Stimulated activated effector memory CD8-positive, alpha-beta T cell treated with anti-CD3 and anti-CD28 coated beads, Interleukin-12 subunit alpha, Interleukin-12 subunit beta, amount 100 ng/mL, for 72 hours (primary cell): ENCODE measurements around the gene LATS2.

Experiments
- ATAC-seq: fragments of 150-1000 bp; cut with Tn5 transposase; 2 replicates; pipeline ENCODE4 v1.10.0; 2021
- DNase-seq, 2 donors: peaks; one replicate each; pipeline ENCODE4 v3.0.0; 2021 to 2022; ENCODE audit warnings: low spot score in 2 of 2
- H3K27ac Mint-ChIP-seq: one replicate; pipeline ENCODE4 v1.8.0; 2022; ENCODE audit warnings: mild to moderate bottlenecking, mixed read lengths
- H3K36me3 Mint-ChIP-seq: one replicate; pipeline ENCODE4 v1.8.0; 2022; ENCODE audit warnings: mild to moderate bottlenecking, mixed read lengths
- H3K4me1 Mint-ChIP-seq: one replicate; pipeline ENCODE4 v1.8.0; 2022; ENCODE audit warnings: mixed read lengths
- H3K4me3 Mint-ChIP-seq: one replicate; pipeline ENCODE4 v1.8.0; 2022; ENCODE audit warnings: mild to moderate bottlenecking, mixed read lengths
- H3K9me3 Mint-ChIP-seq: one replicate; pipeline ENCODE4 v1.8.0; 2022; ENCODE audit warnings: mixed read lengths

The LATS2 gene

GRCh38 chr13:21061029-21061763, at the start of gene LATS2:
TSS of gene LATS2 (minus strand) at chr13:21061586. CDS start at chr13:21046026, 15,560 bp downstream.
- Mint-ChIP-seq H3K4me1 (peaks cover 6% of the 10 kb centered on the region), H3K36me3 (no peaks in the 10 kb centered on the region), H3K27ac (peak within 1 kb of the TSS; percentile 69), H3K4me3 (peak within 1 kb of the TSS; percentile 63), H3K9me3 (no peaks in the 10 kb centered on the region)
- DNase-seq, result peak; percentile 62 to 81
- ATAC-seq, result peak; percentile 88

- Mint-ChIP-seq H3K36me3 (no peaks in the 10 kb centered on the region), H3K4me3 (no peak overlapping the region), H3K9me3 (no peaks in the 10 kb centered on the region), H3K27ac (no peak overlapping the region), H3K4me1 (no peaks in the 10 kb centered on the region)
- no peak for DNase-seq
- no peak for ATAC-seq
Observed at GRCh38 chr13:21109168-21109567, 47.8 kb upstream of the LATS2 start.

- Mint-ChIP-seq H3K4me1 (no peaks in the 10 kb centered on the region), H3K4me3 (no peak overlapping the region), H3K36me3 (no peaks in the 10 kb centered on the region), H3K27ac (no peak overlapping the region), H3K9me3 (no peaks in the 10 kb centered on the region)
- DNase-seq (no peak), ATAC-seq (no peak)
Observed at GRCh38 chr13:21106089-21106488, 44.7 kb upstream of the LATS2 start.

GRCh38 chr13:21104199-21105019, 43.0 kb upstream of the LATS2 start:
- Mint-ChIP-seq H3K36me3 (no peaks in the 10 kb centered on the region), H3K4me1 (no peaks in the 10 kb centered on the region), H3K27ac (no peak overlapping the region), H3K4me3 (no peak overlapping the region), H3K9me3 (no peaks in the 10 kb centered on the region)
- DNase-seq, result no peak
- ATAC-seq, result no peak

- Mint-ChIP-seq H3K9me3 (no peaks in the 10 kb centered on the region), H3K4me1 (no peaks in the 10 kb centered on the region), H3K4me3 (no peak overlapping the region), H3K36me3 (no peaks in the 10 kb centered on the region), H3K27ac (no peak overlapping the region)
- ATAC-seq (no peak), DNase-seq (no peak)
Observed at GRCh38 chr13:21101865-21102576, 40.6 kb upstream of the LATS2 start.

- DNase-seq (no peak), ATAC-seq (no peak)
- H3K4me3 Mint-ChIP-seq, result no peak overlapping the region
- no peaks in the 10 kb centered on the region for H3K36me3 Mint-ChIP-seq
- no peaks in the 10 kb centered on the region for H3K4me1 Mint-ChIP-seq
- H3K9me3 Mint-ChIP-seq, result no peaks in the 10 kb centered on the region
- H3K27ac Mint-ChIP-seq, result no peak overlapping the region
Observed at GRCh38 chr13:21100994-21101757, 39.8 kb upstream of the LATS2 start.

GRCh38 chr13:21100211-21100610, 38.8 kb upstream of the LATS2 start:
- DNase-seq (no peak), ATAC-seq (no peak)
- Mint-ChIP-seq H3K27ac (no peak overlapping the region), H3K36me3 (no peaks in the 10 kb centered on the region), H3K4me1 (no peaks in the 10 kb centered on the region), H3K9me3 (no peaks in the 10 kb centered on the region), H3K4me3 (no peak overlapping the region)

- no peak for DNase-seq
- no peak overlapping the region for H3K27ac Mint-ChIP-seq
- no peaks in the 10 kb centered on the region for H3K36me3 Mint-ChIP-seq
- ATAC-seq, result no peak
- no peaks in the 10 kb centered on the region for H3K9me3 Mint-ChIP-seq
- H3K4me1 Mint-ChIP-seq, result no peaks in the 10 kb centered on the region
- no peak overlapping the region for H3K4me3 Mint-ChIP-seq
Observed at GRCh38 chr13:21095311-21095710, 33.9 kb upstream of the LATS2 start.

- no peak for DNase-seq
- ATAC-seq, result no peak
- H3K9me3 Mint-ChIP-seq, result no peaks in the 10 kb centered on the region
- peak overlapping the region; percentile 54 for H3K27ac Mint-ChIP-seq
- H3K4me3 Mint-ChIP-seq, result no peak overlapping the region
- no peaks in the 10 kb centered on the region for H3K4me1 Mint-ChIP-seq
- H3K36me3 Mint-ChIP-seq, result no peaks in the 10 kb centered on the region
Observed at GRCh38 chr13:21089830-21090229, 28.4 kb upstream of the LATS2 start.

GRCh38 chr13:21088534-21088933, 27.1 kb upstream of the LATS2 start:
- DNase-seq, result no peak
- ATAC-seq, result no peak
- Mint-ChIP-seq H3K4me1 (no peaks in the 10 kb centered on the region), H3K27ac (no peak overlapping the region), H3K4me3 (no peak overlapping the region), H3K9me3 (no peaks in the 10 kb centered on the region), H3K36me3 (no peaks in the 10 kb centered on the region)

- H3K4me1 Mint-ChIP-seq, result no peaks in the 10 kb centered on the region
- no peaks in the 10 kb centered on the region for H3K9me3 Mint-ChIP-seq
- DNase-seq (no peak), ATAC-seq (no peak)
- no peak overlapping the region for H3K27ac Mint-ChIP-seq
- H3K36me3 Mint-ChIP-seq, result no peaks in the 10 kb centered on the region
- no peak overlapping the region for H3K4me3 Mint-ChIP-seq
Observed at GRCh38 chr13:21086929-21087328, 25.5 kb upstream of the LATS2 start.

GRCh38 chr13:21081926-21082325, 20.5 kb upstream of the LATS2 start:
- Mint-ChIP-seq H3K4me3 (no peak overlapping the region), H3K9me3 (no peaks in the 10 kb centered on the region), H3K27ac (no peak overlapping the region), H3K4me1 (no peaks in the 10 kb centered on the region), H3K36me3 (no peaks in the 10 kb centered on the region)
- DNase-seq (no peak), ATAC-seq (no peak)

GRCh38 chr13:21080593-21080891, 19.2 kb upstream of the LATS2 start:
- H3K4me3 Mint-ChIP-seq, result no peak overlapping the region

GRCh38 chr13:21079761-21080592, 18.6 kb upstream of the LATS2 start:
- no peak for DNase-seq
- no peak overlapping the region for H3K4me3 Mint-ChIP-seq
- no peak overlapping the region for H3K27ac Mint-ChIP-seq

More at GRCh38 chr13:21080593-21080891, 19.2 kb upstream of the LATS2 start:
- DNase-seq, result no peak
- Mint-ChIP-seq H3K4me1 (no peaks in the 10 kb centered on the region), H3K36me3 (no peaks in the 10 kb centered on the region), H3K9me3 (no peaks in the 10 kb centered on the region), H3K27ac (no peak overlapping the region)
- no peak for ATAC-seq

More at GRCh38 chr13:21079761-21080592, 18.6 kb upstream of the LATS2 start:
- Mint-ChIP-seq H3K4me1 (peaks cover 5% of the 10 kb centered on the region), H3K9me3 (no peaks in the 10 kb centered on the region), H3K36me3 (no peaks in the 10 kb centered on the region)
- ATAC-seq, result no peak
